Activated naive CD4-positive, alpha-beta T cell treated with anti-CD3 and anti-CD28 coated beads, Interleukin-2, amount 50 U/mL, for 24 hours (primary cell): ENCODE results near the gene FOXP1.

ENCODE experiments used
- H3K27ac Mint-ChIP-seq: one replicate; pipeline ENCODE4 v1.8.0; 2021; ENCODE audit warnings: mild to moderate bottlenecking, mixed read lengths
- H3K27me3 Mint-ChIP-seq: one replicate; pipeline ENCODE4 v1.8.0; 2021; ENCODE audit warnings: mixed read lengths
- H3K36me3 Mint-ChIP-seq: one replicate; pipeline ENCODE4 v1.8.0; 2021; ENCODE audit warnings: mixed read lengths
- H3K4me1 Mint-ChIP-seq: one replicate; pipeline ENCODE4 v1.8.0; 2021; ENCODE audit warnings: mixed read lengths
- H3K4me3 Mint-ChIP-seq: one replicate; pipeline ENCODE4 v1.8.0; 2021; ENCODE audit warnings: mild to moderate bottlenecking, mixed read lengths
- H3K9me3 Mint-ChIP-seq: one replicate; pipeline ENCODE4 v1.8.0; 2021; ENCODE audit warnings: mixed read lengths

The FOXP1 gene

GRCh38 chr3:71583566-71584393 is at the start of gene FOXP1:
Gene FOXP1, minus strand, starts transcription at chr3:71583728. Its CDS starts 385,347 bp downstream, at chr3:71198381.
- Mint-ChIP-seq H3K27ac (peak within 1 kb of the TSS; percentile 99), H3K27me3 (no peaks in the 10 kb centered on the region), H3K36me3 (no peaks in the 10 kb centered on the region), H3K4me3 (peak within 1 kb of the TSS; percentile 96), H3K4me1 (peaks cover 47% of the 10 kb centered on the region), H3K9me3 (no peaks in the 10 kb centered on the region)

- Mint-ChIP-seq H3K9me3 (no peaks in the 10 kb centered on the region), H3K27me3 (no peaks in the 10 kb centered on the region), H3K36me3 (peaks cover 4% of the 10 kb centered on the region), H3K4me1 (peaks cover 4% of the 10 kb centered on the region), H3K4me3 (no peak overlapping the region), H3K27ac (no peak overlapping the region)
These were observed 46.2 kb upstream of the FOXP1 start for GRCh38 chr3:71629711-71630110.

- Mint-ChIP-seq H3K36me3 (peaks cover 4% of the 10 kb centered on the region), H3K27me3 (no peaks in the 10 kb centered on the region), H3K4me3 (no peak overlapping the region), H3K4me1 (peaks cover 4% of the 10 kb centered on the region), H3K9me3 (no peaks in the 10 kb centered on the region), H3K27ac (no peak overlapping the region)
These were observed 45.8 kb upstream of the FOXP1 start for GRCh38 chr3:71629289-71629688.

- H3K36me3 Mint-ChIP-seq = peaks cover 4% of the 10 kb centered on the region
- H3K4me1 Mint-ChIP-seq = peaks cover 4% of the 10 kb centered on the region
- H3K27ac Mint-ChIP-seq = no peak overlapping the region
- H3K9me3 Mint-ChIP-seq = no peaks in the 10 kb centered on the region
- no peaks in the 10 kb centered on the region for H3K27me3 Mint-ChIP-seq
- no peak overlapping the region for H3K4me3 Mint-ChIP-seq
These were observed 45.0 kb upstream of the FOXP1 start for GRCh38 chr3:71628522-71628921.

- H3K27ac Mint-ChIP-seq = no peak overlapping the region
- H3K27me3 Mint-ChIP-seq = no peaks in the 10 kb centered on the region
- no peak overlapping the region for H3K4me3 Mint-ChIP-seq
- no peaks in the 10 kb centered on the region for H3K9me3 Mint-ChIP-seq
- peaks cover 4% of the 10 kb centered on the region for H3K4me1 Mint-ChIP-seq
- H3K36me3 Mint-ChIP-seq = peaks cover 10% of the 10 kb centered on the region
These were observed 42.1 kb upstream of the FOXP1 start for GRCh38 chr3:71625676-71626075.

- Mint-ChIP-seq H3K9me3 (no peaks in the 10 kb centered on the region), H3K4me3 (no peak overlapping the region), H3K27ac (no peak overlapping the region), H3K27me3 (no peaks in the 10 kb centered on the region), H3K36me3 (peaks cover 16% of the 10 kb centered on the region), H3K4me1 (no peaks in the 10 kb centered on the region)
These were observed 38.5 kb upstream of the FOXP1 start for GRCh38 chr3:71621825-71622537.

- Mint-ChIP-seq H3K9me3 (no peaks in the 10 kb centered on the region), H3K27me3 (no peaks in the 10 kb centered on the region), H3K4me1 (peaks cover 5% of the 10 kb centered on the region), H3K4me3 (no peak overlapping the region), H3K27ac (no peak overlapping the region), H3K36me3 (peaks cover 14% of the 10 kb centered on the region)
These were observed 35.0 kb upstream of the FOXP1 start for GRCh38 chr3:71618538-71618937.

GRCh38 chr3:71616571-71617021 is 33.1 kb upstream of the FOXP1 start:
- Mint-ChIP-seq H3K9me3 (no peaks in the 10 kb centered on the region), H3K27me3 (no peaks in the 10 kb centered on the region), H3K4me3 (no peak overlapping the region), H3K36me3 (peaks cover 16% of the 10 kb centered on the region), H3K4me1 (peaks cover 5% of the 10 kb centered on the region), H3K27ac (no peak overlapping the region)

GRCh38 chr3:71614869-71615268 is 31.3 kb upstream of the FOXP1 start:
- Mint-ChIP-seq H3K4me1 (peaks cover 5% of the 10 kb centered on the region), H3K4me3 (no peak overlapping the region), H3K27ac (no peak overlapping the region), H3K36me3 (peaks cover 12% of the 10 kb centered on the region), H3K9me3 (no peaks in the 10 kb centered on the region), H3K27me3 (no peaks in the 10 kb centered on the region)

- Mint-ChIP-seq H3K27ac (no peak overlapping the region), H3K4me1 (peaks cover 5% of the 10 kb centered on the region), H3K27me3 (no peaks in the 10 kb centered on the region), H3K36me3 (peaks cover 12% of the 10 kb centered on the region), H3K9me3 (no peaks in the 10 kb centered on the region), H3K4me3 (no peak overlapping the region)
These were observed 30.9 kb upstream of the FOXP1 start for GRCh38 chr3:71614426-71614825.

- H3K4me3 Mint-ChIP-seq = no peak overlapping the region
- H3K36me3 Mint-ChIP-seq = peaks cover 17% of the 10 kb centered on the region
These were observed 27.6 kb upstream of the FOXP1 start for GRCh38 chr3:71611099-71611498.

GRCh38 chr3:71607364-71607763 is 23.8 kb upstream of the FOXP1 start:
- Mint-ChIP-seq H3K36me3 (peaks cover 19% of the 10 kb centered on the region), H3K4me3 (no peak overlapping the region), H3K27ac (no peak overlapping the region), H3K27me3 (no peaks in the 10 kb centered on the region), H3K4me1 (no peaks in the 10 kb centered on the region), H3K9me3 (peaks cover 4% of the 10 kb centered on the region)

More at GRCh38 chr3:71611099-71611498, 27.6 kb upstream of the FOXP1 start:
- H3K4me1 Mint-ChIP-seq = no peaks in the 10 kb centered on the region
- no peak overlapping the region for H3K27ac Mint-ChIP-seq
- peaks cover 4% of the 10 kb centered on the region for H3K9me3 Mint-ChIP-seq
- no peaks in the 10 kb centered on the region for H3K27me3 Mint-ChIP-seq

- Mint-ChIP-seq H3K27ac (no peak overlapping the region), H3K9me3 (peaks cover 4% of the 10 kb centered on the region), H3K27me3 (no peaks in the 10 kb centered on the region), H3K4me3 (no peak overlapping the region), H3K4me1 (no peaks in the 10 kb centered on the region), H3K36me3 (peaks cover 16% of the 10 kb centered on the region)
These were observed 23.1 kb upstream of the FOXP1 start for GRCh38 chr3:71606582-71606981.

GRCh38 chr3:71602256-71602655 is 18.7 kb upstream of the FOXP1 start:
- H3K4me1 Mint-ChIP-seq = peaks cover 29% of the 10 kb centered on the region
- H3K9me3 Mint-ChIP-seq = peaks cover 4% of the 10 kb centered on the region
- peaks cover 10% of the 10 kb centered on the region for H3K36me3 Mint-ChIP-seq
- peak overlapping the region; percentile 57 for H3K27ac Mint-ChIP-seq
- H3K4me3 Mint-ChIP-seq = no peak overlapping the region
- H3K27me3 Mint-ChIP-seq = no peaks in the 10 kb centered on the region

GRCh38 chr3:71601811-71602210 is 18.3 kb upstream of the FOXP1 start:
- H3K4me1 Mint-ChIP-seq = peaks cover 29% of the 10 kb centered on the region
- peaks cover 4% of the 10 kb centered on the region for H3K9me3 Mint-ChIP-seq
- no peak overlapping the region for H3K27ac Mint-ChIP-seq
- no peak overlapping the region for H3K4me3 Mint-ChIP-seq
- peaks cover 10% of the 10 kb centered on the region for H3K36me3 Mint-ChIP-seq
- no peaks in the 10 kb centered on the region for H3K27me3 Mint-ChIP-seq

- Mint-ChIP-seq H3K4me1 (peaks cover 29% of the 10 kb centered on the region), H3K36me3 (peaks cover 5% of the 10 kb centered on the region), H3K4me3 (no peak overlapping the region), H3K27me3 (no peaks in the 10 kb centered on the region), H3K9me3 (no peaks in the 10 kb centered on the region), H3K27ac (peak overlapping the region; percentile 63)
These were observed 17.2 kb upstream of the FOXP1 start for GRCh38 chr3:71600646-71601288.
